ENCODE results near the gene NFKBIZ.
"Not testable (repeated sequence)": the region's sequence is repeated elsewhere in the genome, so short reads cannot be mapped to it uniquely, and the experiment has no call there.

Gene NFKBIZ

GRCh38 chr3:101868534-101869464, 19.5 kb downstream of the NFKBIZ start:
- in situ Hi-C loops (cut with MboI; ENCODE audit: low sequenced_read_pairs) = no loop called here

- in situ Hi-C loops (cut with MboI; ENCODE audit: low sequenced_read_pairs) = no loop called here
Observed at GRCh38 chr3:101870138-101870537, 20.8 kb downstream of the NFKBIZ start.

- in situ Hi-C loops (cut with MboI; ENCODE audit: low sequenced_read_pairs) = no loop called here
Observed at GRCh38 chr3:101873619-101874018, 24.3 kb downstream of the NFKBIZ start.

- in situ Hi-C loops (cut with MboI; ENCODE audit: low sequenced_read_pairs) = no loop called here
Observed at GRCh38 chr3:101876142-101876541, 26.8 kb downstream of the NFKBIZ start.

- in situ Hi-C loops (cut with MboI; ENCODE audit: low sequenced_read_pairs) = no loop called here
Observed at GRCh38 chr3:101878589-101878988, 29.3 kb downstream of the NFKBIZ start.

- in situ Hi-C loops (cut with MboI; ENCODE audit: low sequenced_read_pairs) = no loop called here
Observed at GRCh38 chr3:101879102-101879501, 29.8 kb downstream of the NFKBIZ start.

GRCh38 chr3:101879623-101880284, 30.4 kb downstream of the NFKBIZ start:
- in situ Hi-C loops (cut with MboI; ENCODE audit: low sequenced_read_pairs) = no loop called here

- in situ Hi-C loops (cut with MboI; ENCODE audit: low sequenced_read_pairs) = no loop called here
Observed at GRCh38 chr3:101884776-101885175, 35.5 kb downstream of the NFKBIZ start.

- in situ Hi-C loops (cut with MboI; ENCODE audit: low sequenced_read_pairs) = not testable (repeated sequence)
Observed at GRCh38 chr3:101885584-101885983, 36.3 kb downstream of the NFKBIZ start.

- in situ Hi-C loops (cut with MboI; ENCODE audit: low sequenced_read_pairs) = no loop called here
Observed at GRCh38 chr3:101886626-101887025, 37.3 kb downstream of the NFKBIZ start.

- in situ Hi-C loops (cut with MboI; ENCODE audit: low sequenced_read_pairs) = no loop called here
Observed at GRCh38 chr3:101888653-101889052, 39.3 kb downstream of the NFKBIZ start.

GRCh38 chr3:101890716-101891115, 41.4 kb downstream of the NFKBIZ start:
- in situ Hi-C loops (cut with MboI; ENCODE audit: low sequenced_read_pairs) = no loop called here

- in situ Hi-C loops (cut with MboI; ENCODE audit: low sequenced_read_pairs) = no loop called here
Observed at GRCh38 chr3:101892648-101893047, 43.3 kb downstream of the NFKBIZ start.

GRCh38 chr3:101896083-101896757, 46.9 kb downstream of the NFKBIZ start:
- in situ Hi-C loops (cut with MboI; ENCODE audit: low sequenced_read_pairs) = no loop called here

GRCh38 chr3:101897013-101897412, 47.7 kb downstream of the NFKBIZ start:
- in situ Hi-C loops (cut with MboI; ENCODE audit: low sequenced_read_pairs) = no loop called here

GRCh38 chr3:101898039-101898438, 48.7 kb downstream of the NFKBIZ start:
- in situ Hi-C loops (cut with MboI; ENCODE audit: low sequenced_read_pairs) = no loop called here

- in situ Hi-C loops (cut with MboI; ENCODE audit: low sequenced_read_pairs) = no loop called here
Observed at GRCh38 chr3:101898752-101899169, 49.4 kb downstream of the NFKBIZ start.

GRCh38 chr3:101900316-101900715, 51.0 kb downstream of the NFKBIZ start:
- in situ Hi-C loops (cut with MboI; ENCODE audit: low sequenced_read_pairs) = no loop called here

GRCh38 chr3:101900736-101901135, 51.4 kb downstream of the NFKBIZ start:
- in situ Hi-C loops (cut with MboI; ENCODE audit: low sequenced_read_pairs) = no loop called here

- in situ Hi-C loops (cut with MboI; ENCODE audit: low sequenced_read_pairs) = no loop called here
Observed at GRCh38 chr3:101902041-101902440, 52.7 kb downstream of the NFKBIZ start.

GRCh38 chr3:101903451-101903871, 54.1 kb downstream of the NFKBIZ start:
- in situ Hi-C loops (cut with MboI; ENCODE audit: low sequenced_read_pairs) = no loop called here
